ENCODE results near the gene DLGAP1.

DNA sequence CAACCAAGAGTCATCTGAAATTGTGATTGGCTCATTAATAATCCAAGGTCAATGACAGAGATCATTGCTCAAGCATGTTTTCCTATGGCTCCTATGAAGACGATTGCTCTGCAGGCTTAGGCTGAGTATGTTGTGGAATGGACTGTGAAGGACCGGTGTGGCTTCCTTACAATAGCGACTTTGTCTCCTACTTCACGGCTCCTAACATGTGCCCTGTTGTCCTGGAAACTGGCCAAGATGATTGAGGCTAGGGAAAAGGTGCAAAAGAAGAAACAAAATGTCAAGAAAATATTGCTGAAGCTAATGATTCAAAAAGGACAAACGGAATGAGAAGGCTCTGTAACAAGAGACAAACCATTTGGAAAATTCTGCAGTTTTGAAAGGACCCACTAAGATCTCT, 24.3 kb downstream of the DLGAP1 start:
- TF ChIP-seq TCF7 (IDR thresholded peaks at IDR 0.05; ENCODE audit: borderline replicate concordance), result no peak
- TF ChIP-seq, protein P1, sequence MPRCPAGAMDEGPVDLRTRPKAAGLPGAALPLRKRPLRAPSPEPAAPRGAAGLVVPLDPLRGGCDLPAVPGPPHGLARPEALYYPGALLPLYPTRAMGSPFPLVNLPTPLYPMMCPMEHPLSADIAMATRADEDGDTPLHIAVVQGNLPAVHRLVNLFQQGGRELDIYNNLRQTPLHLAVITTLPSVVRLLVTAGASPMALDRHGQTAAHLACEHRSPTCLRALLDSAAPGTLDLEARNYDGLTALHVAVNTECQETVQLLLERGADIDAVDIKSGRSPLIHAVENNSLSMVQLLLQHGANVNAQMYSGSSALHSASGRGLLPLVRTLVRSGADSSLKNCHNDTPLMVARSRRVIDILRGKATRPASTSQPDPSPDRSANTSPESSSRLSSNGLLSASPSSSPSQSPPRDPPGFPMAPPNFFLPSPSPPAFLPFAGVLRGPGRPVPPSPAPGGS (IDR thresholded peaks at IDR 0.05; ENCODE audit: borderline replicate concordance, insufficient read depth, low read depth, low read length, poor library complexity, severe bottlenecking), result no peak
